Astrocyte of the spinal cord (primary cell): Measurements from ENCODE around the gene PRR14.
"Not testable (repeated sequence)": the region's sequence is repeated elsewhere in the genome, so short reads cannot be mapped to it uniquely, and the experiment has no call there.

ENCODE experiments used
- DNase-seq: peaks from one replicate; pipeline ENCODE4 v3.0.0; 2011; ENCODE audit warnings: low read depth, low spot score
- H3K4me3 ChIP-seq: 2 replicates; pipeline ENCODE4 v1.5.1; 2011; ENCODE audit warnings: low read depth, mild to moderate bottlenecking, low read length, moderate library complexity
- in situ Hi-C: cut with HindIII; loops from 2 replicates; pipeline ENCODE4 v1.10.0; 2017; ENCODE audit warnings: low sequenced_read_pairs
- TF ChIP-seq, protein P1 (sequence below): IDR thresholded peaks from 2 replicates; pipeline ENCODE4 v1.5.1; 2012; ENCODE audit warnings: low read depth, mild to moderate bottlenecking, low read length, inconsistent platforms

Gene PRR14

DNA sequence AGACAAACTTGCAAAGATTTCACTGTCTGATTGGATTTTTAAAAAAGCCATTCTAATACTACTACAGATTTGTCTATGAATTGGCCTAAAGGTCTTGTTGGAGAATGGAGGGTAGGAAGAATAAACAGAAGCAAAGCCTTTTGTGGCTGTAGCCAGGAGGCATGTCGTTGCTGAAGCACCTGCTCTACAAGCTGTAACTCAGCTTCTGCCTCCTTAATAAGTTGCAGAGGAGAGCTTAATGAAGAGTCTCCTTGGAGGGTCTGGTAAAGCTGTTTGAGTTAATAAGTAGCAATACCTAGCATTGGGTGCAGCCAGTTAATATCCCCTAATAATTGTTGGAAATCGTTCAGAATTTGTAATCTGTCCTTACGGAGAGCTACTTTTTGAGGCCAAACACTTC lies 30.6 kb upstream of the PRR14 start:
- H3K4me3 ChIP-seq, result no peak overlapping the region
- in situ Hi-C loops, result no loop called here
- no peak for DNase-seq
- TF ChIP-seq, protein P1, sequence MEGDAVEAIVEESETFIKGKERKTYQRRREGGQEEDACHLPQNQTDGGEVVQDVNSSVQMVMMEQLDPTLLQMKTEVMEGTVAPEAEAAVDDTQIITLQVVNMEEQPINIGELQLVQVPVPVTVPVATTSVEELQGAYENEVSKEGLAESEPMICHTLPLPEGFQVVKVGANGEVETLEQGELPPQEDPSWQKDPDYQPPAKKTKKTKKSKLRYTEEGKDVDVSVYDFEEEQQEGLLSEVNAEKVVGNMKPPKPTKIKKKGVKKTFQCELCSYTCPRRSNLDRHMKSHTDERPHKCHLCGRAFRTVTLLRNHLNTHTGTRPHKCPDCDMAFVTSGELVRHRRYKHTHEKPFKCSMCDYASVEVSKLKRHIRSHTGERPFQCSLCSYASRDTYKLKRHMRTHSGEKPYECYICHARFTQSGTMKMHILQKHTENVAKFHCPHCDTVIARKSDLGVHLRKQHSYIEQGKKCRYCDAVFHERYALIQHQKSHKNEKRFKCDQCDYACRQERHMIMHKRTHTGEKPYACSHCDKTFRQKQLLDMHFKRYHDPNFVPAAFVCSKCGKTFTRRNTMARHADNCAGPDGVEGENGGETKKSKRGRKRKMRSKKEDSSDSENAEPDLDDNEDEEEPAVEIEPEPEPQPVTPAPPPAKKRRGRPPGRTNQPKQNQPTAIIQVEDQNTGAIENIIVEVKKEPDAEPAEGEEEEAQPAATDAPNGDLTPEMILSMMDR, result no peak

DNA sequence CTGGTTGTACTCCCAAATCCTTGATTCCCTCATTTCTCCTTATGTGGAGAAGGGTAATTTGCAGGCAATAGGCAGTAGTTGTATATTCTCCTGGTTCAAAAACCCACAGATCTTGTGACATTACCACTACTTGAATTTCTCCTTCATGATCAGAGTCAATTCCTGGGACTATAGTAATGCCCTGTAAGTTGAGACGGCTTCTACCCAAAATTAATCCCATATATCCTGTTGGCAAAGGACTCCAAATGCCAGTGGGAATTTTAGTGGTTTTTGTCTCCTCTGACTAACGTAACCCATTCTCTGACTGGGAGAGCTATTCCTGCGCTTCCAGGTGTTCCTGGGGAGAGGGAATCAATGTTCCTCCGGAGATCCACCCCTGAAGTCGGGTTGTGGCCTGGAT lies 29.0 kb upstream of the PRR14 start:
- DNase-seq, result peak; percentile 23
- in situ Hi-C loops, result no loop called here
- TF ChIP-seq, protein P1, result no peak
- no peak overlapping the region for H3K4me3 ChIP-seq

DNA sequence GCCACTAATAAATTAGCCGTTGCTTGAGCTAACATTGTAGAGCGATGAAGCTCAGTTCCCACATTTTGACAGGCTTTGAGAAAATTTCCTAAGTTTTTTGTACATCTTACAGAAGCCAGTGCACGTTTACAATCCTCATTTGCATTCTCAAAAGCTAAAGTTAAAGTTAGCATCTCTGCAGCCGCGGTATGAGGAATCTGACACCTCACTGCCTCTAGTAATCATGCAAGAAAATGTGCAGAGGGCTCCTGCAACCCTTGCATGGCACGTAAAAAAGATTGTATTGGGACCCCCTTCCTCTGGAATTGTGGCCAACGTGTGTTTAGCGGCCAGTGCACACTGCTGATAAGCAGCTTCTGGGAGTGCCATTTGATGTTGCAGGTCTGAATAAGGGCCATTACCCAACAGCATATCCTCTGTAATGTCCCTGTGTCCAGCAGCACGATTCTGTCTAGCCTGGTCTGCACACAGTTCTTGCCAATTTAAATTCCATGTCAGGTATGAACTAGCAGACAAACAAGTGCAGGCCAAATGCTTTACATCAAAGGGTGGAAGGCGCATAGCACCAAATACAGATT lies 28.2 kb upstream of the PRR14 start:
- no peak for DNase-seq
- TF ChIP-seq, protein P1, result no peak
- in situ Hi-C loops, result no loop called here
- H3K4me3 ChIP-seq, result no peak overlapping the region

DNA sequence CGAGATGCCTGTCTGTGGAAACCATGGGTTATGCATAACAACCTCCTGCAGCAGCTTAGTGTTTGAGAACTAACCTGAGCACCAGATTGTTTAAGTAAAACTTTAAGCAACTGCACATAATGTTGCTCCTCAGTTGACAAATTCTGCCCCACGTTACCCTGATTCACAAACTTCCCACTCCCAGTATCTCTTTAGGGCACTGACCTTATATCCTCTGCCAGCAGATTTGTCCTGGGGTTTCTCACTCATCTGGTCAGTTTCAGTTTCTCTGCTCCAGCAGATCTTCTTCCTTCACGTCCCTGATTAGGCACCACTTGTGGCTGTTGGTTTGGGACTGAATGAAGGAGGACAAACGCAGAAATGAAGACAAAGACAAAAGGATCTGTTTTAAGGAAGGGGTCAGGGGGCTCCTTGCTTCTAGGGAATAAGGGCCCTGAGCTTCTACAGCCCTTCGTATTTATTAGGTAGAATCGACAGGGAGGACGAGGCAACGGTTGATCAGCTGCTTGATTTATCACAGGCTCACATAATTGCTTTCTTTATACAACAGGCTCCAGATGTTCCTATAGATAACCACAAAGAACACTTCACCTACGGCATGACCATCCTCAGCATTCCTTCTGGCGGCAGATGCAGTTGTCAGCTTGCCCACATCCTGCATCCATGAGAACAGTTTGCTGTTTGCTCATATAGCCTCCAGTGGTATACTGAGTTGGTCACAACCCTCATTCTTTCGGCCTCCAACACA lies 27.1 kb upstream of the PRR14 start:
- TF ChIP-seq, protein P1, result no peak
- in situ Hi-C loops, result no loop called here
- no peak overlapping the region for H3K4me3 ChIP-seq
- DNase-seq, result no peak

DNA sequence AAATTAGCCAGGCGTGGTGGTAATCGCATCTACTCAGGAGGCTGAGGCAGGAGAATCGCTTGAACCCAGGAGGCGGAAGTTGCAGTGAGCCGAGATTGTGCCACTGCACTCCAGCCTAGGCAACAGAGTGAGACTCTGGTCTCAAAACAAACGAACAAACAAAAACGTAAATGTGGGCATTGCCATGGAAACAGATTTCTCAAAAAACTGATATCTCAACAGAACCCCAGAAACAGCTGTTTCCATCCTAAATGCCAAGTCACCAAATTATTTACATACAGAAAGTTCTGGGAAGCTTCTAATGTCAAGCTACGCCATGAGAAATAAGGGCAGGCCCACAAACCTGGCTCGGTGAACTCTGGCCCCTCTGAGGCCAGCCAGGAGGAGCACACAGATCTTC lies 24.5 kb upstream of the PRR14 start:
- no peak for DNase-seq
- in situ Hi-C loops, result no loop called here
- TF ChIP-seq, protein P1, result no peak
- no peak overlapping the region for H3K4me3 ChIP-seq

DNA sequence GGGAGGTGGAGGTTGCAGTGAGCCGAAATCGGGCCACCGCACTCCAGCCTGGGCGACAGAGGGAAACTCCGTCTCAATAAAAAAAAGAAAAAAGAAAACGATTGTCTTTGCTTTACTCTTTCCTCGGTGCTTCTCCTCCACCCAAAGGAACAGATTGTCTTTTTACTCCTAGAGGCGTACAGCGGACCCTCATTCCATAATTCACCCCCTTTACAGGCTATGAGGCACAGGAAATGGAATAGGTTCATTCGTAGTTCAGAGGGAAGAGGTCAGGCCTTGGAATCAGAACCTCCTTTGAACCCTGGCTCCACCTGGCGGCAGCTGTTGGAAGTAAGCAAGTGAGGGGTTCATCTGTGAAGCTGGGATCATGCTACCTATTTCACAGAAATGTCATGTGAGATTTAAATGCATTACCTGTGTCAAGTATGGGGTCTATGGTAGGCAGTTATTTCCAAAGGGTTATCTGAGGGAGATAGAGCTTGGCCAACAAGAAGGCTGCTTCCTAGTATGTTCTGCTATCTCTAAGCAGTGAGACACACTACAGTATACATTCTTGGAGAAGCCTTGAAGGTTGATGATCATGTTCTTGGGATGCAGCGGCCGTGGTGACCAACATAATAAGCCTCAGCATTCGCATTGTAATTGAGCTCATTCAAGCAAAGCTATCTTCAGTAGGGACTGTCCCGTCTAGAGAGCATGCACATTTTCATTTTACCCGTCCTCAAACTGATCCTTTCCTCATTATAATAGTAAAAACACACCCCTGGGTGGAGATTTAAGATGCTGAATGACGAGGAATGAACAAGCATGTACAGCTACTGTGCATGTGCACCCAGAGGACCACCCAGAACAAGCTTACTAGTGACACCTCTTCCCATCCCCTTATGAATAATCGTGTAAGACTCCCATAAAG lies 21.9 kb upstream of the PRR14 start:
- H3K4me3 ChIP-seq, result no peak overlapping the region
- in situ Hi-C loops, result no loop called here
- TF ChIP-seq, protein P1, result peak; percentile 93
- DNase-seq, result peak; percentile 60

DNA sequence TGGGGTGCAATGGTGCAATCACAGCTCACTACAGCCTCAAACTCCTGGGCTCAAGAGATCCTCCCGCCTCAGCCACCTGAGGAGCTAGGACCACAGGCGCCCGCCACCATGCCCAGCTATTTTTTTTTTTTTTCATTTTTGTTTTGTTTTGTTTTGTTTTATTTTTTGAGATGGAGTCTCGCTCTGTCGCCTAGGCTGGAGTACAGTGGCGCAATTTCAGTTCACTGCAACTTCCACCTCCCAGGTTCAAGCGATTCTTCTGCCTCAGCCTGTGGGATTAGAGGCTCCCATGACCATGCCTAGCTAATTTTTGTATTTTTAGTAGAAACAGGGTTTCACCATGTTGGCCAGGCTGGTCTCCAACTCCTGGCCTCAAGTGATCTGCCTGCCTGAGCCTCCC lies 18.3 kb upstream of the PRR14 start:
- H3K4me3 ChIP-seq, in situ Hi-C loops, DNase-seq: not testable (repeated sequence)
